CD4-positive, alpha-beta T cell treated with Interleukin-1 beta for 1 hour (primary cell): Measurements from ENCODE around the gene NCKAP5.

Experiments used
- DNase-seq, 2 donors: peaks; one replicate each; pipeline ENCODE4 v3.0.0-alpha.2; 2020 to 2022

NCKAP5 gene

DNA sequence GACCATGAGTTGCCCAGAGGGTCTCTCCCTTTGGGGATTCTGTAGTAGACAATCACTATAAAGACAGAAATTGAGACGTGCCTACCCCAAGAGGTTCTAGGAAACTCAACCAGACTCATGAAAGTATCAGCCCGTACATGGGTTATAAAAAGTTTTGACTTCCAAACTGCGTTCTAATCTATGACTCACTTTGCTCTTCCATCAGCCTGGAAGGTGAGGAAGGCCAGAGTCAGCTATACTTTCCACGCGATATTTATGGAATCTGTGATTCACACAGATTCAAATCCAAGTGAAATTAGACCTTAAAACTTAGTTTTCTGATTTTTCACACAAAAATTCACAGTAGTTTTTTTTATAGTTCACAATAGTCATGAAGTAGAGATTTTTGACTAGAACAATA lies 890.6 kb downstream of the NCKAP5 start:
- DNase-seq, result no peak

DNA sequence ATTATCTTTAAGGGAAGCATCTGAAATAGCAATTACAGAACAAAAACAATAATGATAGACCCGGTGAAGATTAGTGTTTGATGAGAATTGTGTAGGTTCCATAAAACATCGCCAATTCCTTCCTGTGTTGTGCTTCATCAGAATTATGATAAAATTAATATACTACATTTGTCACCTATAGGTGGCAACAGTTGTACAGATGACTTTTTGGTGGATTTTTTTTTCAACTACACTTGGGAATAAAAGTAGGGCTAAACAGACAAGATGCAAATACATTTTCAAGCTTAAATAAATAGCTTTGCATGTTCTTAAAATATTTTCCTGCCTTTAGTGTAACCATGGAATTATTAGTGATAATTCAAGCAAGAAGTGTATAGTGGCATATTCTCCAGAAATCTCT lies 891.3 kb downstream of the NCKAP5 start:
- no peak for DNase-seq

DNA sequence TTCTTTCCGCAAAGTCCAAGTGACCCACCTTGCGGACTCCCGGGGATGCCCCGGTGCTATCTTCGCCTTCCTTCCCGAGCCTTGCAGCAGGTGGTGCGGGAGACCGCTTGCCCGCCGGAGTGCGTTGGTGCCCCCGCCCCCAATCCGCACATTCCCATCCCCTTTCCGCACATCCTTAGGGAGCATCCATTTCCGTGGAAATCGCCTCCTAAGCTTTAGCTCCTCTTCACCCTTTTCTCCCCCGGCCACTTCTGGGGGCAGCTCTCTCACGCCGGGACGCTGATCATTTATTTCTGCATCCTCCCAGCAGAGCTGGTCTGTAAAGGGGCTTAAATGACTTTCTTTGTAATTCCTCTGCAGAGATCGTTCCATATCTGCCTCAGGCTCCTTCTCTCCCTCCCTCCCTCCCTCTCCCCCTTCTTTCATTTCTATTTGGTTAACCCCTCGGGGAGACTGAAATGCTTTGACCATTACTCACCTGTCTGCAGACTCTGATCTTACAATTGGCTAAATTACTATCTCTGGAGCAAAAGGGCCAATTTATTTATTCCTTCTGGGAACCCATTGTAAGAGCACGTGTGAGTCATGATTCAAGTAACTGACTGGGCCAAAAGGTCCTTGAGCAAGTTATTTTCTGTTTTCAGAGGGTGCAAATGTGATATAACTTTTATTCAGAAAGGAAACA lies 897.0 kb downstream of the NCKAP5 start:
- DNase-seq, result no peak

DNA sequence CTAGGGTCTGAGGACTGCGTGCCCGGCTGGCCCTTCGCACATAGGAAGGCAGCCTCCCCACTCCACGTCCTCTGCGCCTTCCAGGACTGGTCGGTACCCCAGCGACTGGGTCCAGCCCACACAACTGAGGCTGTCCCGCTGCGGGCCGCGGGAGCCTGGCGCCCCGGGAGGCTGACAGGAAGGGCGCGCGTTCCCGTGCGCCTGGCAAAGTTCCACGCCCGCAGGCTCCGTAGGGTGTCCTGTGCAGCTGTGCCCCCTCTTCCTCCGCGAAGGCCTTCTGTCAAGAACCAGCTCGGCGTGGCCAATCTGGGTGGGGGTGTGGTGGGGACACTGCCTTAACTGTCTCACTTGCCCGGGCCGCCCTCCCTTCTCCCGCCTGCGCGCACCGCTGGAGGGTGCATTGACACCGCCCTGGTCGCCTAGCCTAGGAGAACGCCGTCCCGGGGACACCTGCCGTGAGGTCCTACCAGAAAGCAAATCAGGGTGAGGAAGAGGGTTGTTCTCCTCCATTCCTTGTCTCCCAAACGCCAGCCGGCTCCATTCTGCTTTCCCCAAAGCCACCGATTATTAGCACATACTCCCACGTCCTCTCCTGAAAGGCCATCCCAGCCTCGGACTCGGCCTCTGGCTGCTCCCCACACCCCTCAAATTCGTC lies 897.6 kb downstream of the NCKAP5 start:
- no peak for DNase-seq

DNA sequence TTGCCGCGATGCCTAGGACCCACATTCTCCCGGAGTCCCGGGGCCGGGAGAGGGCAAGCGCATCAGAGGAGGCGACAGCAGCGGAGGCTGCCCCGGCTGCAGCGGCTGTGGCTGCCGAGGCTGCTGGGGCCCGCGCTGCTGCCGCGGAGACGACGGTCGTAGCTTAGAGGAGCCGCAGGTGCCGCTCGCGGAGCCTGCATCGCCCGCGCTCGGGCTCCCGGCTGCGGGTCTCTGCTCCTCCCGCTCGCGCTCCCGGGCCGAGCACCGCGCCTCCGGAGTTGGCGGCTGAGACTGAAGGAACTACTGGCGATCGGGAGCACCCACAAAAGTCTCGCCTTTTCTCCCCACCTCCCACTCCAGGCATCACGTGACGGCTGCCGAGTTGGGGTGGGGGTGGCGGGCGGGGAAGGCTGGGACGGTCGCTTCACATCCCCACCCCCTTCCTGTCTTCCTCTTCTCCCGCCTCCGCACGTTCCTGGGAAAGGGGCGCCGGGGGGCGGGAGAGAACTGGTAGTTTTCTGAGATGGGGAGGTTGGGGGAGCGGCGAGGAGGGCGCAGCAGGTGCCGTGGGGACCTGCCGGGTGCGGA lies 898.3 kb downstream of the NCKAP5 start, which contains the start of gene LYPD1:
LYPD1 (minus strand) TSS at position 298 of the 588 bp plus-strand sequence; CDS start at position 25, 273 bp downstream.
- DNase-seq, result no peak

DNA sequence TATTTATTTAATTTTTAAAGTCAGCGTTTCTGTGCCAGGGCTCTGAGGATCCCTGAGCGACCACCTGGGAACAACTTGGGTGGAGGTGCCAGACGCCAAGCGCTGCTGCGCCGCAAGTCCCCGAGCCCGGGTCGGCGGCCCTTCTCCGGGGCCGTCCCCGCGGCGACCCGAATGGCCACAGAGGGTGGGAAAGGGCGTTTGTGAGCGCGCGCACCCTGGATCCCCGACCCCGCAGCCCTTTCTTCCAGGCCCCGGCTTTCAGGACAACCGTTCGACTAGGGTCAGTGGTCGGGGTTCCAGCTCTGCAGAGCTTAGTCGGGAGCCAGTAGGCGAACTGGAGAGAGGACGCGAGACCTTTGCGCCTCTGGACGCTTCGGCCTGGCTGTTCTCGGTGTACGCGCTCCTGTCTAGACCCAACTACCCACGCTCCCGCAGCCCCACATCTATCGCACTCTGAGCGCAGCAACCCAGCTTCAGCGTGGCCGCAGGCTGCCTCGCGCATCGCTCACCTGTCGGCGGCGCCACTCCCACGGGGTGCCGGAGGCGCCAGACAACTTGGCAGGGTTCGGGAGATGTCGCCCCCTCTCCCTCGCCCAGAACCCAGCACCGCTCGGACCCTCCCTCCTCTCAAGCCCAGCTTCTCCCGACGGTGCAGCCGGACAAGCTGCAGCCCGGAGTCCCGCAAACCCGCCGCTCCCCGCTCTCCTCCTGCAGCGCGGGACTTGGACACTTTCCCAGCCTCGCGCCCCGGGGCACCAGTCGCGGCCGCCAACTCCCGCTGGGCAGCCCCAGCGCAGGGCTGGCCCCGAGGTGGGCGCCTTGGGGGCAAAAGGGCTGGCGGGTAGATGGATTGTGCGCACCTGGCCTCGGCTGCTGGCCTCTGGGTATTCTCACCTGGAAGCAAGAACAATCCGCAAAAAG lies 899.0 kb downstream of the NCKAP5 start:
- DNase-seq, result no peak

DNA sequence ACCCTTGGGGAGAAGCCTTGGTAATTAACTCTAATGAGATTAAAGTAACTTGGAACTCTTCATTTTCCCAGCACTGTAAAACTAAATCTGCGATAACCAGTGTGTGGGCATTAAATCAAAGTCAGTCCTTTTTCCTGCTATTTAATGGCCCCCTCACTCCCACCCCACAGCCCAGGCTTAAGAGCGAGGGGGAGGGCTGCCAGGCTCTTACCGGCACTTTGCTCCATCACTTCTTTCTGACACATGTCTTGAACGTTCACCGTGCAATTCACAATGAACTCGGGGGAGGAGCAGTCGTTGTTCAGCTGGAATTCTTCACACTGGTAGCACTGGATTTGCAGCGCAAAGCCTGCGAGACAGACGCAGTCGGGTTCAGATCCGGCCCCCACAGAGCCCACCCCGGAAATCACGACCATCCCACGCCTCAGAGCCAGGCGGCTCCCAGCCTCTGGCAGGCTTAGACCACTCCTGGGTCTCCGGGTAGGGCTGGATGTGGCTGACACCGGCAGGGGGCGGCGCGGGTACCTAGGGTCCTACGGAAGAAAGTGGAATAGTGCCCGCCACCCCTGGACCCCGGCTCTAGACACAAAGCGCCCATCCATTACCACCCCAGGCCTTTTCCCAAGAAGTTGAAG lies 900.0 kb downstream of the NCKAP5 start:
- no peak for DNase-seq

DNA sequence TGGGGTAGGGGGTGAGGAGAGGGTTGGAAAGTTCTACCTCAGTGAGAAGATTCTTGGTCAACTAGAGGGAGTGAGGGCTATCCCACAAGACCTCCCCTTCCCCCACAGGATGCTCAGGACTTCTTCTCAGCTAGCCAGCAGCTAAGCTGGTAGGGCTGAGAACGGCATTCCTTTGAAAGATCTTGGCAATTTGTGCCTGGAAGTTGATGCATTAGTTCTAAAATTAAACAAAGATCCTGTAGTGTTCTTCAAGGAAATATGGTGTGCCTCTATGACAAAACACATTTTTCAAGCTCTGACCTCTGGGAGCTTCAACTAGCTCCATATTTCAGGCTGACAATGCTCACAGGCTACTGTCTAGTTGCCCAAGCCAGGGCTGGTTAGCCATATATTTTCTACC lies 900.6 kb downstream of the NCKAP5 start:
- no peak for DNase-seq

DNA sequence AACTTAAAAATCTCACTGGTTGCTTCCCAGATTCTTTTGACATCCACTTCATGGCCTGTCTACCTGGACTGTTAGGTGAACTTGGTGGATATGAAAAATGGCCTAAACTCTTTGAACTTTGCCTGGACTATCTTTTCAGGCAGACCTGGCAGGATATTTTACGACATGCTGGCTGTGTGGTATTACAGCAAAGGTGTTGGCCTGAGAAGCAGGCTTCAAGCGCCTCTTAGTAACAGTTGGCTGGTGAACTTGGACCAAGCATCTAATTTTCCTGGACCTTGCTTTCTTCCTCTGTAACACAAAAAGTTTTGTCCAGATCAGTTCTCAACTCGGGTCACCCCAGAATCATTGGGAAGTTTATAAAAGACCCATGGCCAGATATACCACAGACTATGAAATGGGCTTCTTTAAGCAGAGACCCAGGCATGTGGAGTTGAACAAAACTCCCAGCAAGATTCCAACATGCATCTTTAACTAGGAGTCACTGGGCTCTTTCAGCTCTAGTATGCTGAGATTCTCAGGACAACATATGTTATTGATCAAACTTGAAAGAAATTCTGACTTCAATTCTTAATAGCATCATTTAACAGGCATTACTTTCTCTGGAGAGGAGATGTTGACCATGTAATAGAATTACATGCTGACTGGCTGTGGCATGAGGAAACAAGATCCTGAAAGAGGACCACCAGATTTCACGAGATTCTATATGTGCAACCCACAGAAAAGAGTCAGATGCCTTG lies 902.7 kb downstream of the NCKAP5 start:
- DNase-seq, result no peak

DNA sequence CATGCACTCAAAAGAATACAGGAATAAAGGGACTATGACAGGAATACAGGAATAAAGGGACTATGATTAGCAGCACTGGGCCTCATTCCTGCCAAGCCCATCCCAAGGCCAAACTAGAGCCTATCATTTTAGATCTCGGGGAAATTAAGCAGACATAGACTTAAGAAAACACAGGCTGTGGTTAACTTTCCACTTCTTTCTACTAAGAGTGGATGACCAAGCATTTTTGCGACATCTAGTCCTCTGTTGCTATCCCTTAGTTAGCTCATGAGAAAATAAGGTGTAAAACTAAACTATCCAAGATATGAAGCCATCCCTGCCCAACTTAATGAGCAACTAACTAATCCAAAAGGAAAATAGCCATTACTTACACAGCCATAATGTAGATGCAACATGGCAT lies 904.2 kb downstream of the NCKAP5 start:
- no peak for DNase-seq

DNA sequence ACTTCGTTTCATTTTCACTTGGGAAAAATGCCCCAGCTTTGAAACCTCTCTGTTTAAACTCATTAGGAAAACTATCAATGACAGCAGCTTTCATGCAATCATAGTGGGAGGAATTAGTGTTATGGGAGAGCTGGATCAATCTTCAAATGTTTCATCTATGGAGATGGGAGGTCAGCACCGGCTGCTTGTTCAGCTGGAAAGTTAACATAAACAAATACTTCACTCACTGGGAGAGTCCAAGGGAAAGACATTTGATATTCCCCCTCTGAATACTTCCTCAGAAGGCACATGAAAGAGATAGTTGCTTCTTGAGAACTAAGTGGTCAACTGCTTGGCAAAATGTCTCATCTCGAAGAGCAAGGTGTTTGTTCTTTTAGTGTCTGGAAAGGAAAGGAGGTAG lies 905.5 kb downstream of the NCKAP5 start:
- no peak for DNase-seq

DNA sequence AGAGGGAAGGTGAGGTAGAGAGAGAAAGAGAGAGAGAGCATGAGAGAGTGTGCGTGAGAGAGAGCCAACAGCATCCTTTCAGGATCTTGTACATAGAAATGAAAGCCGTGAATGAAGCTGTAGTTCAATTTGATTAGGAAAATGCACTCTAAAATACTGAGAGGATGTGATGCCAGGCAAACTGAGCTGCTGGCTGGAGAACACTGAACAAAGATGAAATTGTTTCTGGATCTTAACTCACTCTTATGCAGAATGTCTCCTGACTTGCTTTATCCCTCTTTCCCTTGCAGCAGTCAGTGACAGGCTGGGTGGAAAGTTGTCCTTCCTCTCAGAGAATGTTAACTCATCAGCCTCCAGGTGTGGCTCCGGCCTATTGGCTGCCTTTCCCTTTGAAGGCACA lies 908.9 kb downstream of the NCKAP5 start:
- DNase-seq, result no peak

DNA sequence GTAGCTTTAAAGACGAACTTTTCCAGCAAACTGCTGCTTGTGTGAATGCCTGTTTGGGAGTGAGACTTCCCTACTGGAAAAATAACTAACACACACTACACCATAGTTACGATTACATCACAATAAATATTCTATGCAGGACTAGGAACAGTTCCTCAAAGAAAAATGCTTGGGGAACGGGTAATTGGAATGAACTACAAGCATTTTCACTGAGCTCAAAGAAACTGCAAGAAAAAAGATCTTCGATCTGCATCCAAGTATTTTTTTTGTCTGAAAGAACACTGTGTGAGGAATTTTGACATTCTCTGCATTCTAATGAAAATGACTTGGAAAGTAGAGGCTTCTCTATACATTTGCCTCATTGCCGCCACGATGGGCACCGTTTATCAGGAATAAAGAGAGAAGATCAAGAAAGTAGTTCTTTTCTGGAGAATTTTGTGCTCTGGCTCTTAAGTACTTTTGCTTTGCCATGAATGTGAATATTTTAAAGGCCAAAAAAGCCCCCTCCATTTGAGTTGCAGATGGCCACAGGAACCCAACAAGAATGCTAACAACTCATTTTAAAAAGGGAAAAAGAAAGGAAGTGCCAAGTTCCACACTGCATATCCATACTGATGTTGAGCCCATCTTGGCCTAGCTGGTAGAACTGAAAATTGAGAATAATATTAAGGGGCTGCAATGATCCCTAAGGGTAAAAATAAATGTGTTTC lies 911.8 kb downstream of the NCKAP5 start:
- DNase-seq, result no peak

DNA sequence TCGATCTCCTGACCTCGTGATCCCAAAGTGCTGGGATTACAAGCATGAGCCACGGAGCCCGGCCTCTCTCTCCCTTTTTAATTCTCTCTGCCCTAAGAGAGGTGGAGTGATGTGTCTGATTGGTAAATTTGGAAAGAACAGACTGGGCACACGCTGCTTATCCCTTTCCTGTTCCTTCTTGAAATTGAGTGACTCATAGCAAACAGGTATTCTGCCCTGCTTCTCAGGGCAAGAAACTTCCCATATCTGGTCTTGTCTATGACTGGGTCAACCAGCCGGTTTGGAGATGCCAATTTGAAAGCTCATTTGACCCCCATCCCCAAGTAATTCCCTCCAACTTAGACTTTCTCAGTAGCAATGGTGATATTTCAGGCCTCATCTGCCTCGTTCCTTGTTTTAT lies 913.3 kb downstream of the NCKAP5 start:
- no peak for DNase-seq

DNA sequence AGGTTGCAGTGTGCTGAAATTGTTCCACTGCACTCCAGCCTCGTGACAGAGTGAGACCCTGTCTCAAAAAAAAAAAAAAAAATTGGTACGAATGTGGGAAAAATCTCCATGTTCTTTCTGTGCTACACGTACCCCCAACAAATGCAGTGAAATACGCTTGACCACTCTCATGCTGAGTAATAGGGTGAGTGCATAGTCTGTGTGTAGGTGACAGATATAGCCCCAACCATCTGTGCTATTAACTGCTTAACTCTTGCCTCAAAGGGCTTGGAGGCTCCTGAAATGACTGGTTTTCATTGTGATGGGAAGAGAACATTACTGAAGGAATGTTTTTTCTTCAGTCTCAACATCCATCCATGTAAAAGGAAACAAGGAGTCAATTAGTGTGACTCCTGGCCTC lies 913.9 kb downstream of the NCKAP5 start:
- DNase-seq, result no peak

DNA sequence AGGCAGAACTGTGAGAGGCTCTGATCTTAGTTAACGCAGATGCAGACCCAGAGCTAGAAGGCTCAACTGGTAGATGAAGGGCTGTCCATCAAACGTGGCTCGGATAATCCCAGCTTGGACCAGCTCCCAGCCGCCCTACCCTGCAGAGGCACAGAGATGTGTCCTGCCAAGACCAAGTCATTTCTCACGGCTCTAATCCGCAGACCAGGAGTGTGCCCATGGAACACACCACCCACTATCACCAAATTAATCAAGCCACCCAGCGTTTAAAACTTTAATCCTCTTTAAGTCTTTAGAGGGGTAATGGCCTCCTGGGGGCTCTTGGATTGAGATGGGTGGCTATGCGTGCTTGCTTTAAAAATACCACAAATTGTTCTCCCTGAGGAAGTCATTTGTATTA lies 915.8 kb downstream of the NCKAP5 start:
- no peak for DNase-seq

DNA sequence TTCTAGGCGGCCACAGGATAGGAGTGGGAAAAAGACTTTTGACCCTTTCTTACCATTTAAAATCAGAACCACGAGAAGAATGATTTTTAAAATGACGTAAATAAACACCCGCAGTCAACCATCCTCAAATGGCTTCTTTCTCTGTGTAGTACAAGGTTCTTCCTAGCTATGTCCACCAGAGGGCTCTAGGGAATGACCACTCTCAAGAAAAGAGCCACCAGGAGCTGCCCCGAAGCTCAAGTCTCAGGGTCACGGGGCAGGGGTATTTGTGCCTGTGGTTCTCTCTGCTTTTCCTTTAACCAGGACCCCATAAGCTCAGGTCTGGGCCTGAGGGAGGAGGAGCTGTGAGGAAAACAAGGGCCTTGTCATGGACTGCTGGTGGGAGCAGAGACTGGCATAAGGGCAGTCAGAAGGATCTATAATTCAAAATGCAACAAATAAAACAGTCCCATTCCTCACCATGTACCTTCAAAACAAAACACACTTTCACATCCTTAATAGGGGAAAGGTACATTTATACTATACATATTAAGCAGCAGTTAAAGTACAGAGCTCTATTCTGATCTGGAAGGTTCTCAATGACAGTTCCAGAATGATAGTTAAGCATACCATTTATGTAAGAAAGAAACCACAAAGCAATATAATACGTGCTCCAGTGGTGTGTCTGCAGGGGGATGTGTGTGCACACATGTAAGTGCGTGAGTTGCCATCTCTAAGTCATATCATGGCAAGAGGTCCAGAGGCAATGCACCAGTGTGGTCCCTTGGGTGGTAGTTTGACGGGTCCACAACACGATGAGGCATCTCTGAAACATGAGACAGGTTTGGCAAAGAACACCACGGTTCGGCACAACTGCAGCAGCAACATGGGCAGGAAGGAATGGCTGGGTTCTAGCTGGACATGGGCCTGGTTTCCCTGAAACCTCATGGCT lies 916.9 kb downstream of the NCKAP5 start:
- no peak for DNase-seq

DNA sequence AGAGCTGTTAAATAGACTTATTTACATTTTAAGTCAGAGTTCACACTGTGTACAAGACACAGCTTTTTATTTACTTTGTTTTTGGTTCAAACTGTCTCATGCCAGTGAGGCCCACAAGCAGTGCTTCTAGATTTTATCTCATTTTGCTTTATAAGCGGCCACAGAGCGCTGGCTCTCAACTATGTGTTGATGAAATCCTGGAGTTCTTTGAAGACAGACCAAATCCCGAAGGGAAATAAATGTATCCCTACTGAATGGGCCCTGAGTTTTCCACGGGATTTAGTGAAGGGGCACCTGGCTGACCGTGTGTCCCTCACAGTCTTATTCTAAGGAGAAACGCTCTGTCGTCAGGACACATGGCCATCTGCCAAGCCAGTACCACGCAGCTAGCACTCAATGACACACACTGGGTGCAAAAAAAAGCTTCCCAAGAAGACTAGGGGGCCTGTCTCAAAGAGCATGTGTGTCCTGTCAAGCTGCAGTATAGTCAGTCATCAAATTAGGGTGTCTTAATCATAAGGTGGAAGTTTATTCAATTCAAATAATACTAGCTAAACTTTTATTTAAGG lies 921.6 kb downstream of the NCKAP5 start:
- DNase-seq, result no peak

DNA sequence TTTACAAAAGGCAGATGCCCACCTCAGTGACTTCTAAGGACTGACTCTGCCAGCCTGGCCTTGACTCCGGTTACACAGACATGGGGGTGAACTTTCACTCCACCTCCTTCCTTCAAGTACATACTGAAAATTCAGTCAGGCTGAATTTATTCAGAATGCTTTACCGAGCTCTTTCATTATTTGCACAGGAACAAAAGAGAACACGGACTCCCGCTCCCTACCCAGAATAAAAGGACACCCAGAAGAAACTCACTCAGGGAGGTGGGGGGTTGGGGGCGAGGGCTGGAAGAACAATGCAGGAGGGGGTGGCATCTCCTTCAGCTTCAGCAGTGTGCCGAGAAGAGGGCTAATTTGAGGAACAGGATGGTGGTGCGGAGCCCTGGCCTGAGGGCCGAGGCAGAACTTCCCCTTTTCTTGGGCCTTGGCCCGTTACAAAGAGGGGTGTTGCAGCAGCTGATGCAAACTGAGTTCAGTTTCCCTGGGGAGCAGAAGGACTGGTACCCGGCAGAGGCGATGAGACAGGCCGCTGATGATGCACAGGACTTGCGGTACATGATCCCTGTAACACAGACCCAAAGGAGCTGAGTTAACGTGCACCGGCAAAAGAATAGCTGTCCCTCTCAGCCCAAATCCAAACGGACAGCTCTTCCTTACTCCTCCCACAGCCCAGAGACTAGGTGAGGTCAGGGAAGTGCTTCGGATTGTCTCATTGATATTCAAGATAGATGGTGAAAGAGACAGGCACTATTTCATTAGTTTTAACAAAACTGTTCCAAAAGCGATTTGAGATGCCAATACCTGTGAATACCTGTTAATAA lies 922.3 kb downstream of the NCKAP5 start:
- DNase-seq, result peak in 1 of 2 donors; percentile 22
